ENCODE measurements around the gene GRAMD1C.
"Not testable (repeated sequence)": the region's sequence is repeated elsewhere in the genome, so short reads cannot be mapped to it uniquely, and the experiment has no call there.

The GRAMD1C gene

GRCh38 chr3:113838631-113839209 is at the start of gene GRAMD1C:
Gene GRAMD1C, plus strand, starts transcription at chr3:113838788. Its CDS starts 122 bp downstream, at chr3:113838910.
- peak; percentile 78 for DNase-seq (ENCODE audit: low read depth)

DNA sequence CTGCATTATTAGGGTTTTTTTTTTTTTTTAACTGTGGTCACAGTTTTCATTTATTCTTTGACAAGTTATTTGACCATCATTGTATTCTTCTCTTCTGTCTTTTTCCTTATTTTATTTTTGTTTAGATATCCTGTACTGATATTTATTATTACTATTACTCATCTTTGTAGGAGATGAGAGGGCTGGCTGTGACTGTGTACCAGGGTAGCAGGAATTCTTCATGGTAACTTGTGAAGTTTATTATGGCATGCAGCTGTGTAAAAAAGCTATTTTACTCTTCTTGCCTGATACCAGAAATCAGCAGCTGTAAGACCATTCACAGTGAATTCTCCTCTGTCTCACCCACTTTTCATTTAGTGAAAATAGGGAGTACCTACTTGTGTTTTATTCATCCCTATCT is 47.2 kb upstream of the GRAMD1C start:
- DNase-seq (ENCODE audit: low read depth): no peak

DNA sequence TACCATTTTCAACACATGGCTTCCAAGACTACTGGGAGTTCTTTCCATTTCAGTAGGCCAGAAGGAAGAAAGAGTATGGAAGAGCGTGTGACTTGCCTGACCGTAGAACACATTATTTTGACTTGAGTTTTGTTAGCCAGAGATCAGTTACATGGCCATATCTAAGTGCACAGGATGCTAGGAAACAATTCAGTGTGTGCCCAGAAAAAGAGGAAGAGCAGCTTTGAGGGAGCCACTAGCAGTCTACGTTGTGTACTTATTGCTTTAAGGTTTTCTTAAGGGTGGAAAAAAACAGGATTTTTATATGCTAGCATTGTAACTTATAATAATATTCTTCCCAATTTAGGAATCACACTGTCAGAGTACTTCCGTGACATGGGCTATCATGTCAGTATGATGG is 44.1 kb upstream of the GRAMD1C start:
- DNase-seq (ENCODE audit: low read depth): no peak

GRCh38 chr3:113795693-113796092 is 42.9 kb upstream of the GRAMD1C start:
- no peak for DNase-seq (ENCODE audit: low read depth)

DNA sequence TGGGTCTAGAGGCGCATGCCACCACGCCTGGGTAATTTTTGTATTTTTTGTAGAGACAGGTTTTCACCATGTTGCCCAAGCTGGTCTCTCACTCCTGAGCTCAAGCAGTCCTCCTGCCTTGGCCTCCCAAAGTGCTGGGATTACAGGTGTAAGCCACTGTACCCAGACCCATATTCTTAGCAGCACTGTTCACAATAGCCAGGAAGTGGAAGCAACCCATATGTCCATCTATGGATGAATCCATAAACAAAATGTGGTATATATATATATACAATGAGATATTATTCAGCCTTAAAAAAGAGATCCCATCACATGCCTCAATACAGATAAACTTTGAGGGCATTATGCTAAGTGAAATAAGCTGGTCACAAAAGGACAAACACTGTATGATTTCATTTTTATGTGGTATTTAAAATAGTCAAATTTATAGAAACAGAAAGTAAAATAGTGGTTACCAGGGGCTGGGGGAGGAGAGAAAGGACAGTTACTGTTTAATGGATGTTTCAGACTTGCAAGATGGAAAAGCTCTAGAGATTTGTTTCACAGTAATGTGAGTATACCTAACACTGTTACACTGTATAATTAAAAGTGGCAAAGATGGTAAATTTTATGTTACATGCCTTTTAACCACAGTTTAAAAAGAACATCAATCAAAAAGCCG is 35.7 kb upstream of the GRAMD1C start:
- DNase-seq (ENCODE audit: low read depth): no peak

- DNase-seq (ENCODE audit: low read depth): no peak
These were observed 33.9 kb upstream of the GRAMD1C start for GRCh38 chr3:113804661-113805060.

GRCh38 chr3:113805249-113805648 is 33.3 kb upstream of the GRAMD1C start:
- DNase-seq (ENCODE audit: low read depth): no peak

- no peak for DNase-seq (ENCODE audit: low read depth)
These were observed 25.7 kb upstream of the GRAMD1C start for GRCh38 chr3:113812854-113813253.

DNA sequence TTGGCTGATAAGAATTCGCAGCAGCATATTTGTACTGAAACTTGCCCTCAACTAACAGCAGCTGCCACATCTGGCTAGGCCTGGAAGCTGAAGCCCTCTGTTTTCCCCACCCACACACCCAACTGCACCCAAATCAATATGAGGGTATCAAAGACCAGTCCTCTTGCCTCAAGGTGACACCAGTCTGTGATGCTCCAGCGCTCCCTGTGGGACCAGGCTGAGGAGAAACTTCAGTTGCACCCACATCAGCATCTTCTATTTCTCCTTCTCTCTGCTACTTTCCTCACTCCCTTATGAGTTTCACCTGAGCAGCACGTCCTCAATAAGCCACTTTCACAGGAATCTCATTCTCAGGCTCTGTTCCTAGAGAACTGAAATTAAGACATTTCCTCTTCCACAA is 18.7 kb upstream of the GRAMD1C start:
- DNase-seq (ENCODE audit: low read depth): no peak

DNA sequence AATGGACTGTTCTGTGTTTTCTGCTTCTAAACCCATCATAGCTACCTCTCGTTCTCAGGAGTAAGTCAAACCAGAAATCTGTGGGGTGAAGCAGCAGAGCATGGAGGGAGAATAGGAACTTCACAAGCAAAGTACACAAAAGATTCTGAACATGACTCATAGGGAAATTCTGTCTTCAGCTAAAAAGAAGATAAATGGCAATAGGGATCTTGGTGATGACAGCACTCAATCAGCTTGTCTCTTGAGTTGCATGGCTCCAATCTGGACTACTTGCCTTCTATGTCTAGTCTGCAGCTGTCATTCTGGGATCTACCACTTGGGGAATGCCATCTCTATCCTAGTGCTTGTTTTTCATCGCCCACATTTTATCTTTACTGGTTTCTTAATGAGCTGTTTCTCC is 13.5 kb upstream of the GRAMD1C start:
- no peak for DNase-seq (ENCODE audit: low read depth)

DNA sequence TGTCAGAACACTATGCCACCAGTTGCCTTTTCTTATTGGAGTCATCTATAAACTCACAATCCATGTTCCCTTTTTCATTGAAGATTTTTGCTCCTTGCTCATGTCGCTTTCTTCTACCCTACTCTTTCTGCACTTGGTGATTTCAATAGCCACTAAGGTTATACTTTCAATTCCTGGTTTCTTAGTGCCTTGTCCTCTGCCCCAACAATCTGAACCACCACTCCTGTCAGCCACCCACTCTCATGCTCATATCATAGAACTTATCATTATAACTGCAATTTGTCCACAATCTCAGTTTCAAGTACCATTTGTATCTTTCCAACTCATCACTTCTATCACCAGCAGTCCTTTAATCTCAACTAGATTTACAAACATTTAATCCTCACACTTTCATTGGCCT is 10.0 kb upstream of the GRAMD1C start:
- DNase-seq (ENCODE audit: low read depth): no peak

DNA sequence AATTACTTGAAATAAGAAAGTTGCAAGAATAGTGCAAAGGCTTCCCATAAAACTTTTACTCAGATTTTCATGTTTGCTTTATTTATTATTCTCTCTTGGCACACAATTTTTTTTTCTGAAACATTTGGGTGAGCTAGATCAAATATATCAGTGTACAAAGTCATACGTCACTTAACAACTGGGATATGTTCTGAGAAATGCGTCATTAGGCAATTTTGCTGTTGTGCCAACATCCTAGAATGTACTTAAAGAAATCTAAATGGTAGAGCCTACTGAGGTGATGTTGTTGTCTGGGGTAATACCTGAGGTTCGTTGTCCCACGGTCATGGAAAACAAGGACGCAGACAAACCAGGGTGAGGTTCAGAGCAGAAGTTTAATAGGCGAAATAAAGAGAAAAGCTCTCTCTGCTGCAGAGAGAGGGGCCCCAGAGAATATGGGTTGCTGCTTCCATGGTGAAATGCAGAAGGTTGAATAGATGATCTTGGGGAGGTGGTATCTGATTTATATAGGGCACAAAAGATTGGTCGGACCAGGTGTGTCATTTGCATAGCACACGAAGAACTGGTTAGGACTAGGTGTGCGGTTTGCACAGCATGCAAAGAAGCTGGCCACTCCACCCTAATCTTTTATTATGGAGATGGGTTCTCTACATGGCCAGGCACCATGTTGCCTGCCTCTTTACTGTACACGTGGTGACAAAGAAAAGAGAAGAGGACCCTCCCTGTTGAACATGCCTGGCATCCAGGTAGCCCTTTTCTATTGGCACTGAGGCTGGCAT is 8.8 kb upstream of the GRAMD1C start:
- DNase-seq (ENCODE audit: low read depth): no peak

DNA sequence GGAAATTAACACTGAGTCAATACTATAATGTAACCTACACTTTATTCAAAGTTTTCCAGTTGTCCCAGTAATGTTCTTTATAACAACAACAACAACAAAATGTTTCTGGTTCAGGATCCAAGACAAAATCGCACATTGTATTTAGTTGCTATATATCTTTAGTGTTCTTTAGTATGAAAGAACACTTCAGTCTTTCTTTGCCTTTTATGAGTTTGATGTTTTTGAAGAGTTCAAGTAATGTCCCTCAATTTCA is 7.6 kb upstream of the GRAMD1C start:
- no peak for DNase-seq (ENCODE audit: low read depth)

GRCh38 chr3:113832477-113833164 is 6.0 kb upstream of the GRAMD1C start:
- no peak for DNase-seq (ENCODE audit: low read depth)

- DNase-seq (ENCODE audit: low read depth): no peak
These were observed 3.6 kb upstream of the GRAMD1C start for GRCh38 chr3:113834983-113835382.

GRCh38 chr3:113839551-113839950 is 963 bp downstream of the GRAMD1C start:
- DNase-seq (ENCODE audit: low read depth): no peak

DNA sequence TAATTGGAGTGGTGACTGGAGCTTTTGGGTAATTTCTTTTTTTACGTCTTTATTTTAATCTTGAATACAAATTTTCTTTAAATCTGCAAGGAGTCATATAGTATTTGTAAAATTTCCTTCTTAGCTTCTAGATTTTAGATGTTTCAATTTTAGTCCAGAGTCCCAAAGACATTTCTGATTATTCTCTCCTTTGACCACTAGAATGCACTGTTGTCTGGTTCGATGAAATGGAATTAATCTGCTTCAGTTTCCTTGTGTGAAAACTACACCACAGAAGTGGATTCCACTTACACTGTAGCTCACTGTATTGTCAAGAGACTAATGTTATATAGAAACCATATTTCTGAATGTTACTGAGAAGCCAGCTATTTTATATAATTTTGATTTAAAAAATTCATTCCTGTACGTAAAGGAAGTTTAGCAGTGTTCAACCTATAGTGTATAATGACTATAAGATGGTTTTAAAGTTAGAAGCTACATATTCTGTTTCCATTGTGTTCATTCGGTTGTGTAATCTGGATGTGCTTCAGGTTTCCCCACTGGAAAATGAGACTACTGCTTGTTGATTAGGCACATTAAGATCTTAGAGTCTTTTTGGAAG is 6.1 kb downstream of the GRAMD1C start:
- DNase-seq (ENCODE audit: low read depth): no peak

- no peak for DNase-seq (ENCODE audit: low read depth)
These were observed 8.7 kb downstream of the GRAMD1C start for GRCh38 chr3:113847247-113847646.

GRCh38 chr3:113847664-113848461 is 9.3 kb downstream of the GRAMD1C start:
- DNase-seq (ENCODE audit: low read depth): no peak

- DNase-seq (ENCODE audit: low read depth): not testable (repeated sequence)
These were observed 10.5 kb downstream of the GRAMD1C start for GRCh38 chr3:113849071-113849470.

GRCh38 chr3:113849841-113850240 is 11.3 kb downstream of the GRAMD1C start:
- DNase-seq (ENCODE audit: low read depth): not testable (repeated sequence)

- not testable (repeated sequence) for DNase-seq (ENCODE audit: low read depth)
These were observed 11.8 kb downstream of the GRAMD1C start for GRCh38 chr3:113850391-113850790.
